Epithelial cell of proximal tubule (primary cell): ENCODE data around the gene CFTR. TPM values are rescaled to one million over a fixed set of nuclear protein-coding genes. Genes with fewer than 3 reads are reported as not detected.

ENCODE experiments used
- DNase-seq: peaks from one replicate; pipeline ENCODE4 v3.0.0-alpha.2; 2011; ENCODE audit warnings: low read depth
- H3K4me3 ChIP-seq: 2 replicates; pipeline ENCODE4 v1.5.1; 2011; ENCODE audit warnings: low read depth, mild to moderate bottlenecking, low read length
- total RNA-seq: library from RNA; depleted of rRNA; stranded (reverse); fragments of >200 nt; gene quantifications from 2 replicates; pipeline ENCODE4 v1.2.3, GENCODE V29; 2015
- TF ChIP-seq, protein P1 (sequence below): conservative IDR thresholded peaks from 2 replicates; pipeline ENCODE4 v1.5.1; 2012; ENCODE audit warnings: low read depth, mild to moderate bottlenecking, low read length

CFTR gene
- total RNA-seq, 1 donor from 2014 or later = 0.98 TPM

DNA sequence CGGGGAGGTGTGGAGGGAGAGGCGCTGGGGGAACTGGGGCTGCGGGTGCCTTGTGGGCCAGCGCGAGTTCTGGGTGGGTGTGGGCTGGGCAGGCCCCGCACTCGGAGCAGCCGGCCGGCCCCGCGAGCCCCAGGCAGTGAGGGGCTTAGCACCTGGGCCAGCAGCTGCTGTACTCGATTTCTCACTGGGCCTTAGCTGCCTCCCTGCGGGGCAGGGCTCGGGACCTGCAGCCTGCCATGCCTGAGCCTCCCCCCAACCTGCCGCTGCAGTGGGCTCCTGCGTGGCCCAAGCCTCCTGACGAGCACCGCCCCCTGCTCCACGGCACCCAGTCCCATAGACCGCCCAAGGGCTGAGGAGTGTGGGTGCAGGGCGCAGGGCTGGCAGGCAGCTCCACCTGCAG, 116.3 kb downstream of the CFTR start:
- DNase-seq = no peak
- no peak overlapping the region for H3K4me3 ChIP-seq
- TF ChIP-seq, protein P1, sequence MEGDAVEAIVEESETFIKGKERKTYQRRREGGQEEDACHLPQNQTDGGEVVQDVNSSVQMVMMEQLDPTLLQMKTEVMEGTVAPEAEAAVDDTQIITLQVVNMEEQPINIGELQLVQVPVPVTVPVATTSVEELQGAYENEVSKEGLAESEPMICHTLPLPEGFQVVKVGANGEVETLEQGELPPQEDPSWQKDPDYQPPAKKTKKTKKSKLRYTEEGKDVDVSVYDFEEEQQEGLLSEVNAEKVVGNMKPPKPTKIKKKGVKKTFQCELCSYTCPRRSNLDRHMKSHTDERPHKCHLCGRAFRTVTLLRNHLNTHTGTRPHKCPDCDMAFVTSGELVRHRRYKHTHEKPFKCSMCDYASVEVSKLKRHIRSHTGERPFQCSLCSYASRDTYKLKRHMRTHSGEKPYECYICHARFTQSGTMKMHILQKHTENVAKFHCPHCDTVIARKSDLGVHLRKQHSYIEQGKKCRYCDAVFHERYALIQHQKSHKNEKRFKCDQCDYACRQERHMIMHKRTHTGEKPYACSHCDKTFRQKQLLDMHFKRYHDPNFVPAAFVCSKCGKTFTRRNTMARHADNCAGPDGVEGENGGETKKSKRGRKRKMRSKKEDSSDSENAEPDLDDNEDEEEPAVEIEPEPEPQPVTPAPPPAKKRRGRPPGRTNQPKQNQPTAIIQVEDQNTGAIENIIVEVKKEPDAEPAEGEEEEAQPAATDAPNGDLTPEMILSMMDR = no peak

DNA sequence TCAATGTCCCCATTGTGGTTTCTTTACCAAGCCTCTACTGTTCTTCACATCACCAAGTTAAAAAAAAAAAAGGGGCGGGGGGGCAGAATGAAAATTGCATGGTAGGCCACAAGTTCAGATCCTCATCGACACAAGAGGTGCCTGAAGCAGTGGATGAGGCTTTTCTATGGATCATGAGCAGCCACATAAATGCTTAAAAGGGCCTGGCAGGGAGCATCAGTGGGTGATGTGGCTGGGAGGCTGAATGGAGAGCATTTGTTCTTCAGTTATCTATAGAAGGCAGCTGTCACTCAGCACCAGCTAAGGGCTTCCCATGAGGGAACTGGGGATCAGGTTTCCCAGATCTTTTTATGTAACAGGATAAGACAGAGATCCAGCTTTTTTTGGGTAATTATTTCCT, 117.9 kb downstream of the CFTR start:
- TF ChIP-seq, protein P1 = no peak
- H3K4me3 ChIP-seq = no peak overlapping the region
- DNase-seq = no peak

DNA sequence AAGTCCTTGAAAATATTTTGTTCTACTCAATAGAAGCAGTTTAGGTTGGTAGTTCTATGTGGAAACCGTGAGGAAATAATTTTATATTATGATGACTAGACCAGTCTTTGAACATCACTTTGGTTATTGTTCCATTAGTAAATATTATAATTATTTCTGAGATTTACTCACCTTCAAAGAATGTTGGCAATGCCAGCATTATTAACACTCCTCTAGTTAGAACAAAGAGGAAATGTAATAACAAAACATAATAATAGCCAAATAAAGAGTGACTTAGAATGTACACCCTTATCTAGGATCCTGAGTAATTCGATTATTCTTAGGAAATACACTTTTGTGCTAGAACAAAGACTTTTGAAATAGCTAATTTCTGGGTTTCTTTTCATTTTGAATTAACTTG, 121.1 kb downstream of the CFTR start:
- no peak overlapping the region for H3K4me3 ChIP-seq
- DNase-seq = no peak
- TF ChIP-seq, protein P1 = no peak

DNA sequence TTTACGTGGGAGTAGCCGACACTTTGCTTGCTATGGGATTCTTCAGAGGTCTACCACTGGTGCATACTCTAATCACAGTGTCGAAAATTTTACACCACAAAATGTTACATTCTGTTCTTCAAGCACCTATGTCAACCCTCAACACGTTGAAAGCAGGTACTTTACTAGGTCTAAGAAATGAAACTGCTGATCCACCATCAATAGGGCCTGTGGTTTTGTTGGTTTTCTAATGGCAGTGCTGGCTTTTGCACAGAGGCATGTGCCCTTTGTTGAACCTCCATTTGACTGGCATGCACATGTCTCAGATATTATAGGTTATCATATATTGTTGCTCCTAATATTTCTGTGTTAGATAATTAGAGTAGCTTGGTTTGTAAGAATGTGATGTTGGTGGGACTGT, 123.8 kb downstream of the CFTR start:
- no peak overlapping the region for H3K4me3 ChIP-seq
- DNase-seq = no peak
- TF ChIP-seq, protein P1 = no peak

DNA sequence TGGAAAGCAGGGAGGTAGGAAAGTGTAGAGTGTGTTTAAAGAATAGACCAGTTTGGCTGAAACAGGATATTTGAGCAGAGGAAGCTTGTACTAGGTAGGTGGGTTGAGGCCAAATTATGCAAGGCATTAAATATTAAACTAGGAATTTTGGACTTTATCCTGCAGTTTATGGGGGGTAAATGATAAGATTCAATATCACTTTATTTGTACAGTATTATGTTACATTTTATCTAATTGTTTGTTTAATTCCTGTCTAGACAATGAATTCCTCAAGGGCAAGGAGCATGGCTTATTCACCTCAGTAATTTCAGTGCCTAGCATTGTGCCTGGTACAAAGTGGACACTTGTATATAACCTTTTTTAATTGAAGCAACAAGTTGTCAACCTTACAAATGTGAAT, 125.9 kb downstream of the CFTR start:
- DNase-seq = no peak
- no peak overlapping the region for H3K4me3 ChIP-seq
- TF ChIP-seq, protein P1 = no peak

DNA sequence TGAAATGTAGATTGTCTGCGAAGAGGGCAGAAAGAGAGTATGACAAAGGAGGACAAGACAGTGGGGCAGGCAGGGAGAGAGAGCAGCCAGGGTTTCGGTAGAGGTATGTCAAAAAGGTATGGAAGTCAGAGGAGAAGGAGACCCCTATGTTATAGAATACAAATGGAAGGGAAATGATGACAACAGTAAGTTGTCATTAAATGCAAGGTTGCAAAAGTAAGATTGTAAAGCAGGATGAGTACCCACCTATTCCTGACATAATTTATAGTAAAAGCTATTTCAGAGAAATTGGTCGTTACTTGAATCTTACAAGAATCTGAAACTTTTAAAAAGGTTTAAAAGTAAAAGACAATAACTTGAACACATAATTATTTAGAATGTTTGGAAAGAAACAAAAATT, 126.3 kb downstream of the CFTR start:
- DNase-seq = no peak
- no peak overlapping the region for H3K4me3 ChIP-seq
- TF ChIP-seq, protein P1 = no peak

DNA sequence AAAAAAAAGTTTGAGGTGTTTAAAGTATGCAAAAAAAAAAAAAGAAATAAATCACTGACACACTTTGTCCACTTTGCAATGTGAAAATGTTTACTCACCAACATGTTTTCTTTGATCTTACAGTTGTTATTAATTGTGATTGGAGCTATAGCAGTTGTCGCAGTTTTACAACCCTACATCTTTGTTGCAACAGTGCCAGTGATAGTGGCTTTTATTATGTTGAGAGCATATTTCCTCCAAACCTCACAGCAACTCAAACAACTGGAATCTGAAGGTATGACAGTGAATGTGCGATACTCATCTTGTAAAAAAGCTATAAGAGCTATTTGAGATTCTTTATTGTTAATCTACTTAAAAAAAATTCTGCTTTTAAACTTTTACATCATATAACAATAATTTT, 130.6 kb downstream of the CFTR start:
- H3K4me3 ChIP-seq = no peak overlapping the region
- TF ChIP-seq, protein P1 = no peak
- no peak for DNase-seq
